ENCODE measurements around the gene MCCC1. TPM values are rescaled to one million over a fixed set of nuclear protein-coding genes. Genes with fewer than 3 reads are reported as not detected.
A peak's percentile ranks its signal among the peaks of the same experiment; 100 is the strongest.

Gene MCCC1
- total and polyA plus RNA-seq, 2 of the 13 experiments (the other 11 are each of a cell fraction or from before 2014, with no cell fraction given) = 11.7 to 30.1 TPM

GRCh38 chr3:182981038-182981380, 118.3 kb downstream of the MCCC1 start:
- whole genome bisulfite sequencing (ENCODE audit: low lambda C conversion rate) = 56% methylated on average over 10 of the region's 10 CpGs
- no peak for DNase-seq (ENCODE audit: low spot score)
- peak overlapping the region; percentile 28 for H2AFZ ChIP-seq (ENCODE audit: low read length)
- peaks cover 34% of the 10 kb centered on the region for H3K79me2 ChIP-seq (ENCODE audit: insufficient read depth, low read length)
- BruUV-seq (replicated peaks) = TSS peak; percentile 85
- H3K4me2 ChIP-seq (ENCODE audit: low read depth, low read length) = peak overlapping the region; percentile 87
- peaks cover 6% of the 10 kb centered on the region for H4K20me1 ChIP-seq (ENCODE audit: insufficient read depth, low read length)
- TF ChIP-seq ZNF598 (CRISPR knock-in tag; IDR thresholded peaks at IDR 0.05; ENCODE audit: borderline replicate concordance) = no peak
- peak; percentile 43; the same call in 1 of the 2 replicates for TF ChIP-seq ZSCAN29 (CRISPR knock-in tag; conservative IDR thresholded peaks at IDR 0.05)
- ATAC-seq = peak; percentile 5
- no peaks in the 10 kb centered on the region for H3K27me3 ChIP-seq (ENCODE audit: control insufficient read depth in 1 of 2, insufficient read depth in 2 of 2, low read length in 2 of 2)
- H3K4me1 ChIP-seq (ENCODE audit: insufficient read depth, low read length) = peaks cover 39% of the 10 kb centered on the region
- H3K36me3 ChIP-seq (replicated peaks in 1 of 2; ENCODE audit: control insufficient read depth in 1 of 2, insufficient read depth in 2 of 2, low read length in 2 of 2) = no peaks in the 10 kb centered on the region
- in situ Hi-C loops (cut with HindIII; ENCODE audit: extremely low pct_ligation_motif_present, low pct_unique_long_range_greater_than_20kb) (no loop called here), intact Hi-C loops (cut with micrococcal nuclease; ENCODE audit: unreplicated experiment) (no loop called here)
- POLR2A ChIA-PET = no interaction called here
- H3K9me3 ChIP-seq (ENCODE audit: low read length) = no peaks in the 10 kb centered on the region
- no peak overlapping the region for H3K27ac ChIP-seq (ENCODE audit: extremely low read length, insufficient read depth, low read length)
- peak overlapping the region; percentile 51 for H3K9ac ChIP-seq (ENCODE audit: insufficient read depth, low read depth, low read length)
- H3K4me3 ChIP-seq (replicated peaks in 1 of 3; ENCODE audit: insufficient read depth in 1 of 3, low read depth in 2 of 3, low read length in 3 of 3) = peak overlapping the region; percentile 36 to 85 (median 64)
- CTCF ChIA-PET (ENCODE audit: low intra/inter-chr PET ratio, low total read pairs) = no interaction called here
- no peak for FAIRE-seq

GRCh38 chr3:182980204-182981037, 118.9 kb downstream of the MCCC1 start, which contains the start of gene DCUN1D1:
TSS of gene DCUN1D1 (minus strand) at chr3:182980538. CDS start at chr3:182980489, 49 bp downstream.
- peak within 1 kb of the TSS; percentile 28 for H2AFZ ChIP-seq (ENCODE audit: low read length)
- ATAC-seq = peak; percentile 89
- H3K9me3 ChIP-seq (ENCODE audit: low read length) = no peaks in the 10 kb centered on the region
- POLR2A ChIA-PET = interaction anchor here (1.6 kb wide), 1 partner anchor 11 kb away, joined by 10 read pairs; no protein-coding TSS in a partner anchor
- peak within 1 kb of the TSS; percentile 77 for H3K9ac ChIP-seq (ENCODE audit: insufficient read depth, low read depth, low read length)
- intact Hi-C loops (cut with micrococcal nuclease; ENCODE audit: unreplicated experiment) = no loop called here
- CTCF ChIA-PET (ENCODE audit: low intra/inter-chr PET ratio, low total read pairs) = no interaction called here
- 4% methylated on average over 12 of the region's 106 CpGs for WGBS (ENCODE audit: low lambda C conversion rate)
- H3K4me1 ChIP-seq (ENCODE audit: insufficient read depth, low read length) = peaks cover 40% of the 10 kb centered on the region
- DNase-seq (ENCODE audit: low spot score) = peak; percentile 71
- FAIRE-seq = no peak
- H4K20me1 ChIP-seq (ENCODE audit: insufficient read depth, low read length) = peaks cover 6% of the 10 kb centered on the region
- H3K27me3 ChIP-seq (ENCODE audit: control insufficient read depth in 1 of 2, insufficient read depth in 2 of 2, low read length in 2 of 2) = no peaks in the 10 kb centered on the region
- peak within 1 kb of the TSS; percentile 61 for H3K27ac ChIP-seq (ENCODE audit: extremely low read length, insufficient read depth, low read length)
- H3K79me2 ChIP-seq (ENCODE audit: insufficient read depth, low read length) = peaks cover 40% of the 10 kb centered on the region
- H3K36me3 ChIP-seq (replicated peaks in 1 of 2; ENCODE audit: control insufficient read depth in 1 of 2, insufficient read depth in 2 of 2, low read length in 2 of 2) = no peaks in the 10 kb centered on the region
- peak within 1 kb of the TSS; percentile 72 to 89 (median 85) for H3K4me3 ChIP-seq (replicated peaks in 1 of 3; ENCODE audit: insufficient read depth in 1 of 3, low read depth in 2 of 3, low read length in 3 of 3)
- in situ Hi-C loops (cut with HindIII; ENCODE audit: extremely low pct_ligation_motif_present, low pct_unique_long_range_greater_than_20kb) = no loop called here
- H3K4me2 ChIP-seq (ENCODE audit: low read depth, low read length) = peak within 1 kb of the TSS; percentile 87
- no TSS peak for BruUV-seq (replicated peaks)
- TF ChIP-seq ZFP90 (CRISPR knock-in tag; IDR thresholded peaks at IDR 0.05; ENCODE audit: borderline replicate concordance) = 0 out of 2 replicates have a peak, but pooled peaks have one; percentile 1
- no peak for TF ChIP-seq ZNF609 (CRISPR knock-in tag; IDR thresholded peaks at IDR 0.05; ENCODE audit: borderline replicate concordance)
- peak; percentile 19 for TF ChIP-seq RAD21 (CRISPR knock-in tag; IDR thresholded peaks at IDR 0.05)
- no peak for TF ChIP-seq ZNF790 (CRISPR knock-in tag; IDR thresholded peaks at IDR 0.05; ENCODE audit: borderline replicate concordance)
- peak; percentile 41; the same call in 1 of the 2 replicates for TF ChIP-seq TAF1 (CRISPR knock-in tag; IDR thresholded peaks at IDR 0.05)
- peak; percentile 83 for TF ChIP-seq POLR2G (IDR thresholded peaks at IDR 0.05; ENCODE audit: low read depth, low read length)
- no peak for TF ChIP-seq MEIS1 (CRISPR knock-in tag; IDR thresholded peaks at IDR 0.05; ENCODE audit: borderline replicate concordance)

Measured in HepG2 (cell line).